ENCODE measurements around the gene CTNND2.
"Not testable (repeated sequence)": the region's sequence is repeated elsewhere in the genome, so short reads cannot be mapped to it uniquely, and the experiment has no call there.

The CTNND2 gene

DNA sequence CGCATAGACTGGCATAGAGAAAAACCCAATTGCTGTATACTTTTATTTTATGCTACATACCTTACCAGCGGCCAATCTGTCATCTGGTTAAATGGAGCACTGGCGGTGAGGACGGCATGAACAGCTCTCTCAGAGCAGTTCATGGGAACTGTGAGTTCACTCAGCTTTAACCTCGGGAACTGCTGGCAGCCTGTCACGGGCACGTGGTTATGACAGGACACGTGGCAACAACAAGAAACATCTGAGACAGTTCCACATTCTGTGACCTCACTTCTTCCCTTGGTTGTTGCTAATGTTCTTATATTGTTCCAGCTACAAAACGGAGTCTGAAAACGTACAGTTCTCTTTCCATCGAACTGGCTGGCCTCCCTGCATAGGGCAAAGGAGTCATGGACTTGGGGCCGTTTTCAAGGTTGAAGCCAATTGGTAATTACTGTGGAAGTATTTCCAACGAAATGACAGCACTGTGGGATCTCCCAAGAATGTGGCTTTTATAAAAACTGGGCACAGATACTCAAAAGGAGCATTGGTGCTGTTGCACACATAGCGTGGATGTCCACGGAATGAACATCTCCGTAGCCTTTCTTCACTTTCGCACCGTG lies 896.9 kb downstream of the CTNND2 start:
- no peak for DNase-seq

DNA sequence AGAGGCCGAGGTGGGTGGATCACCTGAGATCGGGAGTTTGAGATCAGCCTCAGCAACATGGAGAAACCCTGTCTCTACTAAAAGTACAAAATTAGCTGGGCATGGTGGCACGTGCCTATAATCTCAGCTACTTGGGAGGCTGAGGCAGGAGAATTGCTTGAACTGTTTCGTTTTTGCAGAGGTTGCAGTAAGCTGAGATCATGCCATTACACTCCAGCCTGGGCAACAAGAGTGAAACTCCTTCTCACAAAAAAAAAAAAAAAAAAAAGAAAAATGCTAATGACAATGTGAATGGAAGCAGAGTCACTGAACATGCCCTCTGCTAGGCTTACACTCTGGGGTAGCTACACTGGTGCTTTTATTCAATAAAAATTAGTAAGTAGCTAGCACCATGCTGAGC lies 899.7 kb downstream of the CTNND2 start:
- not testable (repeated sequence) for DNase-seq

DNA sequence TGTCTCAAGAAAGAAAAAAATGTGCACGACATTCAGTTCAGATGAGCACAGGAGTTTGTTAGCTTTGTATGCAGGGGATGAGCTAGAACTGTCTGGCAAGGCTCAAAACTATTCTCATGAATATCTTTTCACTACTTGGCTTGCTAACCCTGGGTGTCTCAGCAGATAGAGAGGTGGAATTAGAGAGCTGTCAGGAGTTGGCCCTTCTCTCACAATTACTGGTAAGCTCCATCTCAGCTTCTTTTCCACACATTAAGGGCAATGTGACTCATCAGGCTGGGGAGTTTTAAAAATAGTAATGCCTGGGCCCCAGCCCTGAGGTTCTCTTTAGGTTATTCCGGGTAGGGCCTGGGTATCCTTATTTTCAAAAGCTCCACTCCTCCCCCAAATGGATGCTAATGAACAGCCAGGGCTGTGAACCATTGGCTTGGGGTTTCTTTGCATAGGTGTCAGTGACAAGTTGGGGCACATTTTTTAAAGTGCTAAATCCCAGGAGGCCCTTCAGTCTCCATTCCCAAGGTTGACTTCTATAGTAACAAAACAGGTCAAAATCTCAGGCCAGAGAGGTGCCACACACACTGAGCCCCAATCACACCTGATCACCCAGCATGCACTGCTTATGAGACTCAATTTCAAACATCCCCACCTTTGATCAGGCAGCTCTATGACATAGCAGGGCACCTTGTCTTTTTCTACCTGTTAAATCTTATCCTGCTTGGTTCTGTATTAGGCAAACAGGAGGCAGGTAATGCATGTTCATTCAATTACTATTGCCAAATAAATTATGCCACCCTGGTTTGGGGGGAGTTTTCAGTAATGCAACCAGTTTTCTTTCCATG lies 903.5 kb downstream of the CTNND2 start:
- DNase-seq = no peak

DNA sequence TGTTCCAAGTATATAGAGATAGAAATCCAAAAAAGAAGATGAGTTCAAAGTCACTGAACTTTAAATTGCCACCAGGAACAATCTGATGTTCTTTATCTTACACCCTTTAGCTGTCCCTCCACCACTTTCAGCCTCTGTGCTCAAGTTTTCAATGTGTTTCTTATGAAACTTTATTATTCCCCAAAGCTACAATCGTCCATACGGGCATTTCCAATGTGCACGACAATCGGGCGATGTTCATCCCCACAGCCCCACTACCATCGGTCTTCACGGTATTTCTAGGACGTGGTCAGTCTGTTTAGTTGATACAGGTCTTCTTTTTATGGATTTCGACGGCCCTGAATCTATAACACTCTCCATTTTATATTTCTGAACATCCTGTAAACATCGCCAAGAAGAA lies 904.5 kb downstream of the CTNND2 start:
- DNase-seq = no peak

DNA sequence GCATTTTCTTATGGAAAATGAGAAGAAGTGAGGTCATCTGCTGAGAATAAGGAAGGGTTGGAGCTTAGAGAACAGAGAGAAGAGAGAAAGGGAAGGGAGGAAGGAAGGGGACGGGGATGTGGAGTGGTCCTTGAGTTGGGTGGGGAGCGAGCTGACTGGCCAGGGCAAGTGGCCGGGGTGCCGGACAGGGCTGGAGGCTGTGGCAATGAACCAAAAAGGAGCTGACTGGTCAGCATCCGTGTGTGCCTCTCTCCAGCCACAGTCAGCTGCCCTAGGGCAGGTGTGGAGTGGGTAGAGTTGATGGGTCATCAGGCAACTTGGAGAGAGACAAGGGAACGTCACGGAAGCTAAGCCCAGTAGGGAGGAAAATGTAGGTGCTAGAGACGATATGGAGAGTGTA lies 908.4 kb downstream of the CTNND2 start:
- no peak for DNase-seq

DNA sequence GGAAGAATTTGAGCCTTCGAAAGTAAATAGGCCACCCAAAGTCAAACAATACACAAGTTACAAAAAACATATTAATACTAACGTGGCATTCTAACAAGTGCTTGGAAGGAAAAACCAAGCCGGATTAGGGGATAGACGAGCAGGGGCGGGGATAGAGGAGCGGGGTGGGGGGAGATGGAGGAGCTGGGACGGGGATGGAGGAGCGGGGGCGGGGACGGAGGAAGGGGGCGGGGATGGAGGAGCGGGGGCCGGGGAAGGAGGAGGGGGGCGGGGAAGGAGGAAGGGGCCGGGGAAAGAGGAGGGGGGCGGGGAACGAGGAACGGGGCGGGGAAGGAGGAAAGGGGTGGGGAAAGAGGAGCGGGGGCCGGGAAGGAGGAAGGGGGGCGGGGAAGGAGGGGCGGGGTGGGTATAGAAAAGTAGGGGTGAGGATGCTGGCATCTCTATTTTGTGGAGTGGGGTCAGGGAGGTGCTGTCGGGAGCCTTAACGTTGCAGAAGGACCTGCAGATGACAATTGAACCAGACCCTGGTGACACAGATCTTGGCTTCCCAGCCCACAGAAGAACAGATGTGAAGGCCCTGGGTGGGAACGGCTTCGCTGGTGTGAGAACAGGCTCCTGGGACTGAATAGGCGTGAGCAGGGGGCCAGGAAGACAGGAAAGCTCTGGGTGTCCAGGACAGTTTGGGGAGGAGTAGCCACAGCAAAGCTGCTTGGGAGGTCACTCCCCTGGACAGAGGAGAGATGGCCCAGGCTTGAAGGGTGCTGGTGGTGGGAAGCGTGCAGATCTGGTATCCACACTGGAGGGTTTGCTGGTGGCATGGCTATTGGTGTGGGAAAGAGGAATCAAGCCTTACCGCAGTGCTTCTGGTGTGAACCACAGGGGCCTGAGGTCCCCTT lies 909.9 kb downstream of the CTNND2 start:
- peak in 1 of 2 experiments; percentile 16 for DNase-seq

DNA sequence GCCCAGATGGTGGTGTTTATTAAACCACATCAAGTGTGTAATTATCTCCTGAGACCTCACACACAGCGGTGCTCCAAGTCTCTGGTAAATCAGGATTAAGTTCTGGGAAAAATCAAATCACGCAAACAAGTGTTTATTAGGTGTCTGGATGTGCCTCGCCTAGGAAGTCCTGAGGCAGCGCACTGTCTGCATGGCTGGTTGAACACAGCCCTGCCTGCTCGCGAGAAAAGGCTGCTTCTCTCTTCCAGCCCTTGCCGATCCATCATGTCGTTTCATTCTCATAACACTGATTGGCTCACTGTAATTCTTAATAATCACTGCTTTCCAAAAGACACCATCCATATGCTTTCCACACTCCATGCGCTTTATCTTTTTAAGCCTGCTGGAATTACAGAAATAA lies 913.6 kb downstream of the CTNND2 start:
- no peak for DNase-seq

DNA sequence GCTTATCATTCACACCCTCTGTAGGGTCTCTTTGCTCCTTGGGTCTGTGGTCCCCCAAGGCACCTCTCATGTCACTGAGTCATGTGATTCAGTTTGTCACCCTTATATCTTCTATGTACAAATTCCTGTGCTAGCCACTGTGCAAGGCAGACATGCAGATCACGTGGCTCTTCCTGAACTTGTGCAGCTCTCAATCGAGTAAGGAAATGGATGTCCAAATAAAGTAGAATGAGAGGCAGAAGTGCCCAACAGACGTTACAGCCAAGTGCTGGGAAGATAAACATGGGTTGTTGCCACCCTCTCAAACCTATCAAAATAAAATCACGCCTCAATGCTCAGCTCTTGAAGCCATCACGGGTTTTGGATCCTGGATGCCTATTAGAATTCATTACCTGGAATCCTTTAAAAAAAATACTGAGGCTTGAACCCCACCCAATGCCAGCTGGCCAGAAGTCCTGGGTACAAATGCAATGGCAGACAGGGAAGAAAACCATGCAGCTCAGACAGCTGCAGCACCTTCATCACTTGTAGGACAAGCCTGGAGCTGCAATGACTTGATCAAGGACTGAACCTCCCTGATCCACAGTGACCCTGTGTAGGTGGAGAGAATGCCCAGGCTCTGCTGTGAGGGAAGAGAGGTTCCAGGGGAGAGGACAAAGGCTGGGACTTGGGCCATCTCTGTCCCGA lies 914.5 kb downstream of the CTNND2 start:
- DNase-seq = no peak

DNA sequence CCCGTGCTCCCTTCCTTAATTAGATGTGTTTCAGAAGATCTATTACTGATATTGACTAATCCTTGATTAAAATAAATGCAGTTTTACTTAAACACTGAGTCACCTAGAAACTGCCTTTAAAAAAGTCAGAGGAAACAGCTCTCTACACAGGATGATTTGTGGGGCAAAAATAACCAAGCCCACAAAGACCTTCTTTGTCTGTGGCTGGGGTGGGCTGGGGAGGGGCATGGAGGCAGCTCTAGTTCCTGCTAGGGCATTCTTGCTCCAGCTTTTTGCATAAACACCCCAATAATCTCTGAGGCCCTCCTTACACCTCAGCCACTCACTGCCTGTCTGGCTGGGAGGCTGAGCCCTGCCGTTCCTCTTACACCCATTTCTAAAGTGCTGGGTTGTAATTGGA lies 915.6 kb downstream of the CTNND2 start:
- DNase-seq = no peak

DNA sequence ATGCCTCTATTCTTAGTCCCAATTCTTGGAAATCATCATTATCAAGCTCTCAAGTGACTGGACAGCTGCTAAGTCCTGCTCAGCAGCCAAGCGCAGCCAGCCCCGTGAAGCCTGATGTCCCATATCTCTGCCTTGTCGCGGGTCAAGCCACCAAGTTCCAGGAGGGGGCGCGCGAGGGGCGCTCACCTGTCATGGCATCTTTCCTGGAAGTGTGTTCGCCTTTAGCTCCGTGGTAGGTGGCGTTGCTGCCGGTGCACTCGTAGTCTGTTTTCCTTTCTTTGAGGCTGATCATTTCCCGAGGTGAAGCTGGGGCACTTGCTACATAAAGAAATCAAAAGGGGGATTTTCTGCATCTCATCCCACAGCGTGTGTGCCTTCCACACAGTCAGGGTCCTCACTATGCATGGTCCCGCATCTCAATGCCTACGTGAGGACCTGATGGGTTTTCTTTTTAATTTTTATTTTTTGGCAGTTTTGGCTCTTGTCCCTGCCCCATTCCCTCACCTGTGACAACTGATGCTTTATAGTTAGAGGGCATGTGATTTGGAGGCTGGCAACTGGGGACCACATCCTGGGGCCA lies 916.2 kb downstream of the CTNND2 start:
- DNase-seq = no peak

DNA sequence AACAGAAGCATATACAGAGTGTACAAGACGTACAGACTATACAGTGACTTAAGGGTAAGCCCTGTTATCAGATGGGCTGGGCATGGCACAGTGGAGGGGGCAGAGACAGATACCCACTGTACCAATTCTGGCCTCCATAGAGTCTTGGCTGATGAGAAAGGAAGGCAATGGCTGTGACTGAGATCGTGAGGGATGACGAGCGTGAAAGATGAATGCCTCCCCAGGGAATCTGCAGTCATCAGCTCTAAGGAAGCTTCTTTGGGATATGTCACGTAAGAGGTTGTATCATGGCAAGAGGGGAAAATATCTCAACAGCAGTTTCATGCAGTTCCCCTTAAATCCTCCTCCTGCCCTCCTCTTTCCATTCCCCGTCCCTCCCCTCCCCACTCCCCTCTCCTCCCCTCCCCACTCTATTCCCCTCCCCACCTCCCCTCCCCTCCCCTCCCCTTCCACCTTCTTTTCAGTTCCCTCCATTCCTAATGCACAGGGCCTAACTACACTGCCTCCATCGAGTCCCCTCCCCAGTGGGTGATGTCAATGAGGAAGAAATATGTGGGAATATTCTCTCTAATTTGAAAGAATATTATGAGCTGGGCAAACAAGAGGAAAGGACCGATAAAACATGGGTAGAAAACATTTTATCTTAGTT lies 916.8 kb downstream of the CTNND2 start:
- DNase-seq = peak in 1 of 2 experiments; percentile 54

DNA sequence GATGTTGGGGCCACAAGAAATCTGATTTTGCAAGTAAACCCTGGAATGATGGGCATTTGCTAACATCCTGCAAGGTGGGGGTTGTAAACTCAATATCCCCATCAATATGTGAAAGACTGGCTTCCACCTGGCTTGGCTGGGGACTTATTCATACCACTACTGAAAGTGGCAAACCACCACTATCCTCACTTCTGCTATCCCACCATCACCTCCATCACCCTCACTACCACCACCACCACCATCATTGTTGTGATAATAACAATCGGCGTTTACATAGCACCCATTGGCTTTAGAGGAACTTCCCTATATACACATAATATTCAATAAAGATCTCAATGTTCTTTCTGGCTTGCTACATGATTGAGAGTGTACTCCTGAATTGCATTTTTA lies 918.5 kb downstream of the CTNND2 start:
- DNase-seq = no peak

DNA sequence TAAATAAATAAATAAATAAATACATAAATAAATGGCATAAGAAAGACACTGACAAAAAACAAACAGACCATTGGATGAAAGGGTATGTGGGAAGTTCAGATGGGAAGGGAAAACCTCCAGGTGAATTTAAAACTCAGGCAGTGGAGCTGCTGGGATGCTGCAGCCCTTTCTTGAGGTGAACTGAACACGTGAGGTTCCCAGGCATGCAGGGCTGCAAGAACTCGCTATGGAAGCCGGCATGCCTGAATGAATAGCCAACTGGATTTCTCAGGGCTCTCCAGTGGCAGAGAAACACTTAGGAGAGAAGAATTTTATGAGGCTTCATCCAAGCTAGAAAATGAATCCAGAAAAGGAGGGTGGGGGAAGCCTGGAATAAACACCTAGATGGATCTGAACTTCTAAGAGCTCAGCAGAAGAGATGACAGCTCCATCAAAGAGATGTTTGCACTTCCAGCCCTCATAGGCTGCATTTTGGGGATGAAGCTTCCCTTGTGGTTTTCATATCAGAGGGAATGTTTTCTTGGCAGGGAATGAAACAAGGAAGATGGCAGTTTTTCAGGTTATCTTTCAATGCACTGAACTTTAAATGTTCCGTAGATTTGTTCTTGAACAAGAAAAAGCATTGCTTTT lies 919.0 kb downstream of the CTNND2 start:
- DNase-seq = no peak

DNA sequence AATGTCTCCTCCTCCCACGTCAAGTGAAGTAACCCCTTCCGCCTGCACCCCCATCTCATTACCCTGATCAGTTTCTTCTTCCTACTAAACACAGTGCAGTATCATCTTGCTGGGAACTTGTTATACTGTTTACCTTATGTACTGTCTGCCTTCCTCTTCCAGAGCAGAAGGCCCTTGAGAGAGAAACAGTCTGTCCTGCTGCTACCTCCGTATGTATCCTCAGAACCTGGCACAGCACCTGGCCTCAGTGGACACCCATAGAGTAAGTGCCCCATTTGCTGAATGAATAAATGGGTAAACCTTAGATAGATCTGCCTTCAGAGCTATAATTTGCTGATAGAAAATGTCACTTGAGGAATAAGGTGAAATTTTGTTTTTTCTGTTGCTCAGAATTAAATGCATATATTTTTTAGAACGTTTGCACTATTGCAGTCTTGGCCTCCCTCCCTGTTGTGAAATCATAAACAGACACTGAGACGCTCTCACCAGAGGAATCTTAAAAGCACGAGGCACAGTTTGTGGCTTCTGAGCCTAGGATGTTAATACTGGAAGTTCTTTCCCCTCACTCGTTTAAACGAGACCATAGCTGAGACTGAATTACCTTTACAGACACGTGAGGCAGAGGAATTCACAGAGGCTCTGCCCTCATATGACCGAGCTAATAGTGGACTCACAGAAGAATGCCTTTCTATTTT lies 920.1 kb downstream of the CTNND2 start:
- no peak for DNase-seq

DNA sequence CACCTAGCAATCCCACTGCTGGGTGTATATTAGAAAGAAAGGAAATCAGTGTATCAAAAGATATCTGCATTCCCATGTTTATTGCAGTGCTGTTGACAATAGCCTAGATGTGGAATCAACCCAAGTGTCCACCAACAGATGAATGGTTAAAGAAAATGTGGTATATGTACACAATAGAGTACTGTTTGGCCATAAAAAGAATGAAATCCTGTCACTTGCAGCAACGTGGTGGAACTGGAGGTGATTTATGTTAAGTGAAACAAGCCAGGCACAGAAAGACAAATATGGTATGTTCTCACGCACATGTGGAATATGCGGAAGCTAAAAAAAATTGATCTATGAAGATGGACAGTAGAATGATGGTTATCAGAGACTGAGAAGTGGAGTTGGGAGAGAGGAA lies 921.6 kb downstream of the CTNND2 start:
- DNase-seq = no peak

DNA sequence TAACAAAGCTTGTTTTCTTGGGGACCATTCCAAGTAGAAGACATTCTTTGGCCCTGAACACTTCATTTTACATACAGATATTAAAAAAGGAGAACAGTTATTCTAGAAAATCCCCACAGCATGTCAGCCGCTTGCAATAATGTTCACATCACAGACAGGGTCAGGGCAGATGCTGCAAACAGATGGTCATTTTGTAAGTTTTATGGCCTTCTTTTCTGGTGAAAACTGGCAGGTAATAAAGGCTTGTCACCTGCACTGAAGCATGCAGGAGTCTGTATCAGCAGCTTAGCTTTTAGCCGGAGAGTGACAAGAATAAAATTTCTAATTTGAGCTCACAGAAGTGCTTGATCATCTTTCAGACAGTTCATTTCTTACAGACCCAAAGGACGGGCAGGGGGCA lies 922.3 kb downstream of the CTNND2 start:
- no peak for DNase-seq

DNA sequence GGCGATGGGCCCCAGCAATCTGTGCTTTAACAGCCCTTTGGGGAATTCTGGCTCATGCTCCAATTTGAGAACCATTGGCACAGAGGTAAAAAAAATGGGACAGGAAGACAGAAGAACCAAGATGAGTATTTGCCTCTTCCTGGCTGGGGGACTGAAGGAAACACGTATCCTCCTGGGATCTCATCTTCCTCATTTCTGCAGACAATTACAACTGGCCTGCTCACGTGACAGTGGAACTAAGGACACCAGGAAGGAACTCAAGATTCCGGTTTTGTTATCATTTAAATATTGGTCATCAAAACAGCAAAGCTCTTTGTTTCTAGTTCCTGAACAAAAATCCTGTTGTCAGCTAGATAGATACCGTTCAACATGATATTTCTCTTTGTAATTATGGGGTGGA lies 927.2 kb downstream of the CTNND2 start:
- DNase-seq = no peak

DNA sequence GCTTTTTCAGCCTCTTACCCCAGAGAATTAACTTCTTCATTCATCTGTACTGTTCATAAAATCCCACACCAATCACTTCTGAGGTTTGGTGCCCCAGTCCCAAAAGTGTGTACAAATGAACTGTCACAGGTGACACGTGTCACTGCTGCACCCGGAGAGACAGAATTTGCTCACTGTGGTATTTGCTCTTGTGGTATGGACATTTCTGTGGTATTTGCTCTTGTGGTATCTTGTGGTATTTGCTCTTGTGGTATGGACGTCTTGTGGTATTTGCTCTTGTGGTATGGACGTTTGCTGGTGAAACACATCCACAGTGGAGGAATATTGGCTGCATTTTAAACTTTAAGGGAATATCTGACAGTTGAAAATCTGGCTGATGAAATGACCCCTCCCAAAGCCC lies 928.3 kb downstream of the CTNND2 start:
- DNase-seq = no peak

DNA sequence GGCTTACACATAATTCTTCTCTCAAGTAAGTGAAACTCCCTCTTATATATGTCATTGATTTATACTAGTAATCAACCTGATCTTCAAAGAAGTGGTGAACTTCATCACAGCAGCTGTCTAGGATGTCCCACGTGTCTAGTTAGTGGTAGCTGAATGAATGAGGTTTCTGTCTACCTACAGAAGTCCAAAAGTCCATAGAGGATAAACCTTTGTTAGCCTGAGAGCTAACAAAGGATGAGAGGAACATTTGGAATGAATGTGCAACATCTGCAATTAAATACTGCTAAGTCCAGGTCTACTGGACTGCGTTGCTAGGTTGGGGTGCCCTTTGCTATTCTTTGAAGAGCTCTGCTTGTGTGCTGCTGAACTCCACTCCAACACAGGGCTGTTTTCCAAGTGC lies 929.4 kb downstream of the CTNND2 start:
- no peak for DNase-seq

DNA sequence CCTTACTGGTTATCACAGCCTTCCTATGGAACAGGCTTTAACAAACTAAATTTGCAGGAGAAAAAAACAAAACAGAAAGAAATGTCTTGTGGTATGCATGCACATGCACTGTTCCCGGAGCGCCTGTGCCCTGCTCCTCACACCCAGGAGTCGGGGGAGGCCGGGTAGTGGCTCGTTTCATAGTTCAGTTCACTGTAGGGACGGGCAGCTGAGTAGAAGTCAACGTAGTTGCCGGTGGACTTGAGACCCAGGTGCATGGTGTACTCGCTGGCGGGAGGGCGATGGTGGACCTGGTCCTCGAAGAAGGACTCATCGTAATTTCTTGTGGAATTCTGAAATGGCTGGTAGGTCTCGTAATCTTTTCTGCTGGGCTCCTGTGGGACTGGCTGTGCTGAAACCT lies 930.9 kb downstream of the CTNND2 start:
- DNase-seq = no peak

DNA sequence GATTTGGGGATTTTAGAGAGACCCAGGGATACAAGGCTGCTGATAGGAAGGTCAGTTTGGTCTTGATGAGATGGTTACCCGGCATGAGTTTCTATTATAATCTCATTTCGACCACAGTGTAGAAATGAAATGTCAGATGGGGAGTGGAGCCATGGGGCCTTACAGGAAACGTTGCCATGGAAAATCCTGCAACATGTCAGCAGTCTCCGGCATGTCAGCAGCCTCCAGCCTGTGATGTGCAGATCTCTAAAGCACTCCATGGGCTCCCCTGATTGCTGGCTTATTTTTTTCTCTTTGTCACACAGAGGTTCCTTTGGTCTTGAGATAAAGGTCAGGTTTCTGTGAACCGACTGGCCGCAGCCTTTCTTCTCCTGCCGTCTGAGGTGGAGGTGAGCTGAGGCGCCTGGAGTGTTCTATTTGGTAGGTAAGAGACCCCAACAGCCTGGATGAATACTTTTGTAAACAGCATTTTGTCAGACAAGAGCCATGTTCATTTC lies 934.5 kb downstream of the CTNND2 start:
- DNase-seq = no peak

Data from NCI-H446 (cell line).